T-helper 2 cell treated with Interferon-gamma antibody and Interleukin-4, amounts not matched to agents 5 μg/mL and 100 μg/mL, for 36 hours (primary cell): ENCODE results near the gene PIP5K1C.
"Not testable (repeated sequence)": the region's sequence is repeated elsewhere in the genome, so short reads cannot be mapped to it uniquely, and the experiment has no call there.

ENCODE experiments used
- DNase-seq: peaks from one replicate; pipeline ENCODE4 v3.0.0; 2021; ENCODE audit warnings: low spot score
- H3K27ac Mint-ChIP-seq: one replicate; pipeline ENCODE4 v1.8.0; 2021; ENCODE audit warnings: mild to moderate bottlenecking, mixed read lengths
- H3K27me3 Mint-ChIP-seq: one replicate; pipeline ENCODE4 v1.8.0; 2021; ENCODE audit warnings: low read depth, mixed read lengths
- H3K36me3 Mint-ChIP-seq: one replicate; pipeline ENCODE4 v1.8.0; 2021; ENCODE audit warnings: low read depth, mixed read lengths
- H3K4me1 Mint-ChIP-seq: one replicate; pipeline ENCODE4 v1.8.0; 2021; ENCODE audit warnings: low read depth, mixed read lengths
- H3K4me3 Mint-ChIP-seq: one replicate; pipeline ENCODE4 v1.8.0; 2022; ENCODE audit warnings: mild to moderate bottlenecking, moderate library complexity, mixed read lengths
- H3K9me3 Mint-ChIP-seq: one replicate; pipeline ENCODE4 v1.8.0; 2021; ENCODE audit warnings: mixed read lengths

Gene PIP5K1C

DNA sequence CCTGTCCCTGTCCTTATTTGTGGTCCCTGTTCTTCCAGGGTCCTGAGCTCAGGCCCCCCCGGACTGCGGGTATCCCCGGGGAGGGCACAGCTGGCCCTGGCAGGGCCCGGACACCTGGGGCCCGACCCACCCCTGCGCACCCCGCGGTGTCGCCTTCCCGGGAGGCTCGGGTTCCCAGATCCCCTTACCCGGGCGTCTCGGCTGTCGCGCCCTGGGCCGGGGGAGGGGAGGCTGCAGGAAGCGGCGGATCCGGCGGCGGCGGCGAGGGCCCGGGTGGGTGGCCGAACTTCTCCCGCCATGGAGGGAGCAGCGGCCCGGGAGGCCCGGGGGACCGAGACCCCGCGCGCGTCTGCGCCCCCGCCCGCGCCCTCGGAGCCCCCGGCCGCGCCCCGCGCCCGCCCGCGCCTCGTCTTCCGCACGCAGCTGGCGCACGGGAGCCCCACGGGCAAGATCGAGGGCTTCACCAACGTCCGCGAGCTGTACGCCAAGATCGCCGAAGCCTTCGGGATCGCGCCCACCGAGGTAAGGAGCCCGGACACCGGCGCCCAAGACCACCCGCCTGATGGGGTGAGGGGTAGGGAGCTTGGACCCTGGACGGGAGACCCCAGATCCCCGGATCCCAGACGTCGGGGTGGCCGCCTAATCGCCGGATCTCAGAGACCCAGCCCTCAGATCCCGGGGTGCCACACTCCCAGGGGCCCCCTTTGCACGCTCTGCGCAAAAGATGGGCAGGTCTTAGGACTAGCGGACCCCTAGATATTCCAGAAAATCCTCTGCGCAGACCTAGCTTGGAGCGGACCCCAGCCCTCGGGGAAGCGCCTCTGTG, 114.8 kb downstream of the PIP5K1C start, which contains the start of gene GIPC3:
GIPC3 (plus strand) TSS at position 178 of the 826 bp plus-strand sequence; CDS start at position 298, 120 bp downstream.
- Mint-ChIP-seq H3K4me1 (no peaks in the 10 kb centered on the region), H3K27me3 (no peaks in the 10 kb centered on the region), H3K4me3 (no peak within 1 kb of the TSS), H3K9me3 (no peaks in the 10 kb centered on the region), H3K36me3 (no peaks in the 10 kb centered on the region), H3K27ac (no peak within 1 kb of the TSS)
- DNase-seq = no peak

DNA sequence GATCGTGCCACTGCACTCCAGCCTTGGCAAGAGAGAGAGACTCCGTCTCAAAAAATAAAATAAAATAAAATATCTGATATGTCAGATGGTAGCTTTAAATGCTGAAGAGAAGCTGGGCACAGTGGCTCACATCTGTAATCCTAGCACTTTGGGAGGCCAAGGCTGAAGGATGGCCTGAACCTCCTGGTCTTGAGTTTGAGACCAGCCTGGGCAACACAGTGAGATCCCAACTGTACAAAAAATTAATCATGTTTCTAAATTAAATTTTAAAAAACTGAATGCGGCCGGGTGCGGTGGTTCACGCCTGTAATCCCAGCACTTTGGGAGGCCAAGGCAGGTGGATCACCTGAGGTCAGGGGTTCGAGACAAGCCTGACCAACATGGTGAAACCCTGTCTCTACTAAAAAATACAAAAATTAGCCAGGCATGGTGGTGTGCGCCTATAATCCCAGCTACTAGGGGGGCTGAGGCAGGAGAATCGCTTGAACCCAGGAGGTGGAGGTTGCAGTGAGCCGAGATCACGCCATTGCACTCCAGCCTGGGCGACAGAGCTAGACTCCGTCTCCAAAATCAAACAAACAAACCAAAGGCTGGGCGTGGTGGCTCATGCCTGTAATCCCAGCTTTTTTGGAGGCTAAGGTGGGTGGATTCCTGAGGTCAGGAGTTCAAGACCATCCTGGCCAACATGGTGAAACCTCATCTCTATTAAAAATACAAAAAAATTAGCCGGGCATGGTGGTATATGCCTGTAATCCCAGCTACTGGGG, 116.0 kb downstream of the PIP5K1C start:
- not testable (repeated sequence) for H3K9me3 Mint-ChIP-seq, H3K27ac Mint-ChIP-seq, H3K4me1 Mint-ChIP-seq, H3K36me3 Mint-ChIP-seq, H3K4me3 Mint-ChIP-seq, DNase-seq, H3K27me3 Mint-ChIP-seq

DNA sequence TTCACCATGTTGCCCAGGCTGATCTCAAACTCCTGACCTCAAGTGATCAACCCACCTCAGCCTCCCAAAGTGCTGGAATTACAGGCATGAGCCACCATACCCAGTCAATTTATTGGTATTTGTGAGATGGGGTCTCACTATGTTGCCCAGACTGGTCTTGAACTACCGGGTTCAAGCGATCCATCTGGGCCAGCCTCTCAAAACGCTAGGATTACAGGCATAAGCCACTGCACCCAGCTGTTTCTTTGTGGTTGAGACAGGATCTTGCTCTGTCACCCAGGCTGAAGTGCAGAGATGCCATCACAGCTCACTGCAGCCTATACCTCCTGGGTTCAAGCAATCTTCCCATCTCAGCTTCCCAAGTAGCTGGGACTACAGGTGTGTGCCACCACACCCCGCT, 118.5 kb downstream of the PIP5K1C start:
- not testable (repeated sequence) for DNase-seq, H3K4me3 Mint-ChIP-seq, H3K27ac Mint-ChIP-seq, H3K36me3 Mint-ChIP-seq, H3K27me3 Mint-ChIP-seq, H3K4me1 Mint-ChIP-seq, H3K9me3 Mint-ChIP-seq
